ENCODE data around the gene SLC22A23. TPM values are rescaled to one million over a fixed set of nuclear protein-coding genes. Genes with fewer than 3 reads are reported as not detected.

Gene SLC22A23
- polyA plus RNA-seq, 1 donor (not counting 4 experiments of a cell fraction or from before 2014, with no cell fraction given), result 4.3 TPM

DNA sequence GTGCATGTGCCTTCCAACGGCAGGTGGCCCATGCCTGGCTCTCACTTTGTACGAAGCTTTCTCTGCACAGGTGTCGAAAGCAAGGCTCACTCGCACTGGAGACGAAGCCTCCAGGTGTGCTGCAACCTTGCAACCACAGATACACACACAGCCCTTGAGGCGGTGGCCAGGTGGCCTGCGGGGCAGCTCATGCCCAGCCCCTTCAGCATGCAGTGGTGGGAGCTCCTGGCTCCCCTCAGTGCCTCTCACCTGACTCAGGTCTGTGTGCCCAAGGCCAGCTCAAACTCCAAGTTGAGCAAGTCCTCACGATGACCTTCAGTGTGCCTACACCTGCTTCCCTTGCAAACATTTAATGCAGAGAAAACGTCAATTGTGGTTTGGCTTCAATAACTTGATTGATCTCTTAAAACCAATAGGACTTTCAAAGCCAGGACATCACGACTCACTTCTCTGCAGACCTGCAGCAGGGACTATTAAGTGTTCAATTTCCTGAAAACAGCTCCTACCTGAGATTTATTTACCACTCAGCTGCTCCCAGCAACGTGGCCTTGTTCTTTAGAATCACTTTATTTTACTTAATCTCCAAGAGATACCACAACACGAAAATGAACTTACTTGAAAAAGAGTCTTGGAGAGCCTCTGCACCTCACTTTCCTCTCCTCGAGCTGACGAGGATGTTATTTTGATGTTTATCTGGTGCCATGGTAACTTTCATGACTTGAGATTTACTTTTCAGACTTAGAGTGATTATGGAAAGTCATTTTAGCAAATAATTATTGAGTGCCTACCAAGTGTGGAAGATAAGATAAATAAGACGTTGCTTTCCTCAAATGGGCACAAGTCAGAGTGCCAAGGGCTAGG, 86.3 kb downstream of the SLC22A23 start:
- Histone ChIP-seq H3K27ac (ENCODE audit: control insufficient read depth, insufficient read depth, low read length) (no peak overlapping the region), H3K36me3 (ENCODE audit: control insufficient read depth in 2 of 2, extremely low read depth in 1 of 2, insufficient read depth in 2 of 2, low read length in 2 of 2) (no peaks in the 10 kb centered on the region), H3K4me2 (ENCODE audit: control insufficient read depth, extremely low read depth, insufficient read depth, low read depth, low read length) (no peak overlapping the region), H3K79me2 (ENCODE audit: control insufficient read depth, insufficient read depth, low read length) (no peaks in the 10 kb centered on the region), H3K9me1 (ENCODE audit: control insufficient read depth, extremely low read depth, insufficient read depth, low read length) (no peaks in the 10 kb centered on the region), H3K4me1 (ENCODE audit: control insufficient read depth, extremely low read depth, insufficient read depth, low read length) (no peaks in the 10 kb centered on the region), H3K9ac (ENCODE audit: control insufficient read depth, extremely low read depth, insufficient read depth, low read length) (no peak overlapping the region), H3K27me3 (ENCODE audit: control insufficient read depth, extremely low read depth, insufficient read depth, low read length) (no peaks in the 10 kb centered on the region), H3K9me3 (ENCODE audit: control insufficient read depth, low read depth, low read length) (no peaks in the 10 kb centered on the region), H2AFZ (ENCODE audit: control insufficient read depth, low read length) (no peak overlapping the region), H4K20me1 (ENCODE audit: control insufficient read depth, extremely low read depth, insufficient read depth, low read length) (no peaks in the 10 kb centered on the region), H3K4me3 (ENCODE audit: control insufficient read depth in 2 of 3, extremely low read depth in 1 of 3, insufficient read depth in 2 of 3, low read depth in 1 of 3, low read length in 3 of 3) (no peak overlapping the region)
- FAIRE-seq (no peak), DNase-seq (ENCODE audit: low read depth, low spot score) (no peak)
- TF ChIP-seq EZH2 (IDR thresholded peaks at IDR 0.05; ENCODE audit: low read length), result no peak
- TF ChIP-seq, protein P1, sequence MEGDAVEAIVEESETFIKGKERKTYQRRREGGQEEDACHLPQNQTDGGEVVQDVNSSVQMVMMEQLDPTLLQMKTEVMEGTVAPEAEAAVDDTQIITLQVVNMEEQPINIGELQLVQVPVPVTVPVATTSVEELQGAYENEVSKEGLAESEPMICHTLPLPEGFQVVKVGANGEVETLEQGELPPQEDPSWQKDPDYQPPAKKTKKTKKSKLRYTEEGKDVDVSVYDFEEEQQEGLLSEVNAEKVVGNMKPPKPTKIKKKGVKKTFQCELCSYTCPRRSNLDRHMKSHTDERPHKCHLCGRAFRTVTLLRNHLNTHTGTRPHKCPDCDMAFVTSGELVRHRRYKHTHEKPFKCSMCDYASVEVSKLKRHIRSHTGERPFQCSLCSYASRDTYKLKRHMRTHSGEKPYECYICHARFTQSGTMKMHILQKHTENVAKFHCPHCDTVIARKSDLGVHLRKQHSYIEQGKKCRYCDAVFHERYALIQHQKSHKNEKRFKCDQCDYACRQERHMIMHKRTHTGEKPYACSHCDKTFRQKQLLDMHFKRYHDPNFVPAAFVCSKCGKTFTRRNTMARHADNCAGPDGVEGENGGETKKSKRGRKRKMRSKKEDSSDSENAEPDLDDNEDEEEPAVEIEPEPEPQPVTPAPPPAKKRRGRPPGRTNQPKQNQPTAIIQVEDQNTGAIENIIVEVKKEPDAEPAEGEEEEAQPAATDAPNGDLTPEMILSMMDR (optimal IDR thresholded peaks at IDR 0.05 in 1 of 3, IDR thresholded peaks at IDR 0.05 in 1 of 3, conservative IDR thresholded peaks at IDR 0.05 in 1 of 3; ENCODE audit: extremely low read depth in 1 of 3, insufficient read depth in 2 of 3, low read length in 3 of 3), result no peak
- dilution Hi-C loops (cut with MboI; ENCODE audit: extremely low pct_ligation_motif_present, low sequenced_read_pairs), result no loop called here

DNA sequence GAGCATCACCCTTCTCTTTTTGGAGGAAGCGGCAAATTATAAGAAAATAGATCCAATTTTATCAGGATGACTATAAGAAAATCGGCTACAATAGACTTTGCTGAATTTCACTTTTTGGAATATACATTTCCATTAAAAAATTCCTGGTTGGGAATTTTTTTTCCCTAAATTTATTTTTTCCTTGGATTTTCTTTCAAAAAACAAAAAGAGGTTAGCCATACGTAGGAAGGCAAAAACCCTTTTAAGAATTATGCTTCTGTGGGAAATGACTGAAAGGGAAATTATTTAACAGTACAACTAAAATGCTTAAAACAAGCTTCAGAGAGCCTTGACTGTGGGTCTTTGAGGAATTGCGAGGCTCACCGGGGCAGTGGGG, 86.9 kb downstream of the SLC22A23 start:
- Histone ChIP-seq H3K27ac (ENCODE audit: control insufficient read depth, insufficient read depth, low read length) (no peak overlapping the region), H3K4me3 (ENCODE audit: control insufficient read depth in 2 of 3, extremely low read depth in 1 of 3, insufficient read depth in 2 of 3, low read depth in 1 of 3, low read length in 3 of 3) (no peak overlapping the region), H3K27me3 (ENCODE audit: control insufficient read depth, extremely low read depth, insufficient read depth, low read length) (no peaks in the 10 kb centered on the region), H3K9ac (ENCODE audit: control insufficient read depth, extremely low read depth, insufficient read depth, low read length) (no peak overlapping the region), H4K20me1 (ENCODE audit: control insufficient read depth, extremely low read depth, insufficient read depth, low read length) (no peaks in the 10 kb centered on the region), H3K36me3 (ENCODE audit: control insufficient read depth in 2 of 2, extremely low read depth in 1 of 2, insufficient read depth in 2 of 2, low read length in 2 of 2) (no peaks in the 10 kb centered on the region), H3K4me1 (ENCODE audit: control insufficient read depth, extremely low read depth, insufficient read depth, low read length) (no peaks in the 10 kb centered on the region), H3K79me2 (ENCODE audit: control insufficient read depth, insufficient read depth, low read length) (no peaks in the 10 kb centered on the region), H3K9me1 (ENCODE audit: control insufficient read depth, extremely low read depth, insufficient read depth, low read length) (no peaks in the 10 kb centered on the region), H3K9me3 (ENCODE audit: control insufficient read depth, low read depth, low read length) (no peaks in the 10 kb centered on the region), H3K4me2 (ENCODE audit: control insufficient read depth, extremely low read depth, insufficient read depth, low read depth, low read length) (no peak overlapping the region), H2AFZ (ENCODE audit: control insufficient read depth, low read length) (no peak overlapping the region)
- TF ChIP-seq, protein P1 (optimal IDR thresholded peaks at IDR 0.05 in 1 of 3, IDR thresholded peaks at IDR 0.05 in 1 of 3, conservative IDR thresholded peaks at IDR 0.05 in 1 of 3; ENCODE audit: extremely low read depth in 1 of 3, insufficient read depth in 2 of 3, low read length in 3 of 3), result no peak
- TF ChIP-seq EZH2 (IDR thresholded peaks at IDR 0.05; ENCODE audit: low read length), result no peak
- dilution Hi-C loops (cut with MboI; ENCODE audit: extremely low pct_ligation_motif_present, low sequenced_read_pairs), result no loop called here
- DNase-seq (ENCODE audit: low read depth, low spot score), result no peak
- FAIRE-seq, result no peak

All from keratinocyte (primary cell).